ENCODE results near the gene HBQ1. TPM values are rescaled to one million over a fixed set of nuclear protein-coding genes. Genes with fewer than 3 reads are reported as not detected.

Gene HBQ1
- total RNA-seq, 4 donors from 2014 or later = 1.7 TPM; not detected in 3

- WGBS, 2 donors = 93 to 95% methylated on average over 34 of the region's 34 CpGs
- intact Hi-C loops (cut with DNase I; ENCODE audit: low total_unique reads) = no loop called here
- H3K4me3 ChIP-seq (ENCODE audit: low read depth, poor library complexity, severe bottlenecking) = no peak overlapping the region
- no peak for TF ChIP-seq POLR2A (IDR thresholded peaks at IDR 0.05)
- TF ChIP-seq CTCF (IDR thresholded peaks at IDR 0.05) = no peak
- no peak for DNase-seq (ENCODE audit: low spot score in 2 of 2)
These were observed 9.4 kb downstream of the HBQ1 start for GRCh38 chr16:189604-190186.

- intact Hi-C loops (cut with DNase I; ENCODE audit: low total_unique reads) = no loop called here
- no peak for DNase-seq (ENCODE audit: low spot score in 2 of 2)
- H3K4me3 ChIP-seq (ENCODE audit: low read depth, poor library complexity, severe bottlenecking) = no peak overlapping the region
- 89 to 90% methylated on average over 4 of the region's 4 CpGs for WGBS, 2 donors
- TF ChIP-seq POLR2A (IDR thresholded peaks at IDR 0.05) (no peak), CTCF (IDR thresholded peaks at IDR 0.05) (no peak)
These were observed 11.6 kb downstream of the HBQ1 start for GRCh38 chr16:191831-192230.

- 96 to 97% methylated on average over 11 of the region's 11 CpGs for WGBS, 2 donors
- intact Hi-C loops (cut with DNase I; ENCODE audit: low total_unique reads) = no loop called here
These were observed 12.4 kb downstream of the HBQ1 start for GRCh38 chr16:192686-193085.

GRCh38 chr16:193441-193840 is 13.2 kb downstream of the HBQ1 start:
- H3K4me3 ChIP-seq (ENCODE audit: low read depth, poor library complexity, severe bottlenecking) = no peak overlapping the region
- no peak for TF ChIP-seq CTCF (IDR thresholded peaks at IDR 0.05)
- no peak for DNase-seq (ENCODE audit: low spot score in 2 of 2)
- intact Hi-C loops (cut with DNase I; ENCODE audit: low total_unique reads) = no loop called here
- WGBS, 2 donors = 92 to 94% methylated on average over 15 of the region's 15 CpGs

More at GRCh38 chr16:192686-193085, 12.4 kb downstream of the HBQ1 start:
- no peak for DNase-seq (ENCODE audit: low spot score in 2 of 2)
- H3K4me3 ChIP-seq (ENCODE audit: low read depth, poor library complexity, severe bottlenecking) = no peak overlapping the region
- TF ChIP-seq POLR2A (IDR thresholded peaks at IDR 0.05) = no peak
- no peak for TF ChIP-seq CTCF (IDR thresholded peaks at IDR 0.05)

- intact Hi-C loops (cut with DNase I; ENCODE audit: low total_unique reads) = no loop called here
- TF ChIP-seq POLR2A (IDR thresholded peaks at IDR 0.05) (no peak), CTCF (IDR thresholded peaks at IDR 0.05) (no peak)
- 94 to 96% methylated on average over 6 of the region's 6 CpGs for WGBS, 2 donors
- DNase-seq (ENCODE audit: low spot score in 2 of 2) = no peak
- H3K4me3 ChIP-seq (ENCODE audit: low read depth, poor library complexity, severe bottlenecking) = no peak overlapping the region
These were observed 14.3 kb downstream of the HBQ1 start for GRCh38 chr16:194516-194915.

GRCh38 chr16:200388-200787 is 20.1 kb downstream of the HBQ1 start:
- no peak overlapping the region for H3K4me3 ChIP-seq (ENCODE audit: low read depth, poor library complexity, severe bottlenecking)
- TF ChIP-seq POLR2A (IDR thresholded peaks at IDR 0.05) (no peak), CTCF (IDR thresholded peaks at IDR 0.05) (no peak)
- intact Hi-C loops (cut with DNase I; ENCODE audit: low total_unique reads) = no loop called here
- WGBS, 2 donors = 81 to 90% methylated on average over 5 of the region's 5 CpGs
- DNase-seq (ENCODE audit: low spot score in 2 of 2) = no peak
